ENCODE data around the gene SUN2.

Gene SUN2

DNA sequence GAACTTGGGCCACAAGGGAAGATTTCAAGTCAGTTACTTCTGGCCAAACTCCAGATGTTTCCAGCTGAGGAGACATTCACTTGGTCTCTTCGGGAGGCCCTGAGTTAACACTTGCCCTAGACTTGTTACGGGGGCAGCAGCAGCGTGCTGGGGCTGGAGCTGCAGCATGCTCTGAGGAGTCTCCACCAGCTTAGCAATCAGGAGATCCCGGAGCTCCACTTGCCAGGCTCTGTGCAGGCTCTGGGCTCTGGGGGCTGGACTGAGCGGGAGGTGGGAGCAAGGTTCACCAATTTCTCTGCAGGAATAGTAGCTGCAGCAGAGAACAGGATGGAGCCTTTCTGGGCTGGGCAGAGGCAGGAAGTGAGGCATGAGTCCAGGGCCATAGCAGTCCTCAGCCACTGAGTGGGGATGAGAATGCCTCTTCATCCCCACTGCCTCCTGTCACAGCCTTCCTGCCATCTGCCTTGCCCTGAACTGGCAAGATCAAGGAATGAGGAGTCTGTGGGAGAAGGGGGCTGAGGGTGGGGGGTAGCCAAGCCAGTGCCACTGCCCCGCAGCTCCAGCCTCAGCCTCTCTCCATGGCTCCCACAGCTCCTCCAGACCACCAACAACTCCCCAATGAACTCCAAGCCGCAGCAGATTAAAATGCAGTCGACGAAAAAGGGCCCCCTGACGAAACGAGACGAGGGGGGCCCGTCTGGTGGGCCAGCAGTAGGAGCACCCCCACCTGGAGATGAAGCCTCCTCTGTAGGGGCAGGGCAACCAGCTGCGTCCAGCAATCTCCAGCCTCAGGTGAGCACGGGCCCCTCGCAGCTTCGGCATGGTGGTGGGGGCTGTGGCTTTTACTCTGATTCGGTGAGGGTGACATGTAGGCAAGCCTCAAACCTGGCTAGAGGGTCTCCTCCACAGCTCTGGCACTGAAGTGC is 26.7 kb downstream of the SUN2 start:
- no peaks in the 10 kb centered on the region for H4K20me1 ChIP-seq (ENCODE audit: insufficient read depth)
- H3K27ac ChIP-seq = no peak overlapping the region
- H2AFZ ChIP-seq (ENCODE audit: low read depth) = no peak overlapping the region
- peaks cover 8% of the 10 kb centered on the region; the same call in 1 of the 2 replicates for H3K36me3 ChIP-seq (ENCODE audit: insufficient read depth)
- H3K4me2 ChIP-seq = no peak overlapping the region
- H3K79me2 ChIP-seq (ENCODE audit: insufficient read depth, low read depth) = no peaks in the 10 kb centered on the region
- no peak overlapping the region for H3K9ac ChIP-seq
- H3K4me3 ChIP-seq (IDR thresholded peaks at IDR 0.05; ENCODE audit: insufficient read depth, low read depth, low read length) = no peak overlapping the region
- H3K27me3 ChIP-seq (ENCODE audit: insufficient read depth, low read depth) = no peaks in the 10 kb centered on the region
- TF ChIP-seq, protein P1, sequence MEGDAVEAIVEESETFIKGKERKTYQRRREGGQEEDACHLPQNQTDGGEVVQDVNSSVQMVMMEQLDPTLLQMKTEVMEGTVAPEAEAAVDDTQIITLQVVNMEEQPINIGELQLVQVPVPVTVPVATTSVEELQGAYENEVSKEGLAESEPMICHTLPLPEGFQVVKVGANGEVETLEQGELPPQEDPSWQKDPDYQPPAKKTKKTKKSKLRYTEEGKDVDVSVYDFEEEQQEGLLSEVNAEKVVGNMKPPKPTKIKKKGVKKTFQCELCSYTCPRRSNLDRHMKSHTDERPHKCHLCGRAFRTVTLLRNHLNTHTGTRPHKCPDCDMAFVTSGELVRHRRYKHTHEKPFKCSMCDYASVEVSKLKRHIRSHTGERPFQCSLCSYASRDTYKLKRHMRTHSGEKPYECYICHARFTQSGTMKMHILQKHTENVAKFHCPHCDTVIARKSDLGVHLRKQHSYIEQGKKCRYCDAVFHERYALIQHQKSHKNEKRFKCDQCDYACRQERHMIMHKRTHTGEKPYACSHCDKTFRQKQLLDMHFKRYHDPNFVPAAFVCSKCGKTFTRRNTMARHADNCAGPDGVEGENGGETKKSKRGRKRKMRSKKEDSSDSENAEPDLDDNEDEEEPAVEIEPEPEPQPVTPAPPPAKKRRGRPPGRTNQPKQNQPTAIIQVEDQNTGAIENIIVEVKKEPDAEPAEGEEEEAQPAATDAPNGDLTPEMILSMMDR (conservative IDR thresholded peaks at IDR 0.05; ENCODE audit: low read depth, low read length) = no peak
- H3K4me1 ChIP-seq (ENCODE audit: low read depth, poor library complexity, severe bottlenecking) = no peaks in the 10 kb centered on the region

DNA sequence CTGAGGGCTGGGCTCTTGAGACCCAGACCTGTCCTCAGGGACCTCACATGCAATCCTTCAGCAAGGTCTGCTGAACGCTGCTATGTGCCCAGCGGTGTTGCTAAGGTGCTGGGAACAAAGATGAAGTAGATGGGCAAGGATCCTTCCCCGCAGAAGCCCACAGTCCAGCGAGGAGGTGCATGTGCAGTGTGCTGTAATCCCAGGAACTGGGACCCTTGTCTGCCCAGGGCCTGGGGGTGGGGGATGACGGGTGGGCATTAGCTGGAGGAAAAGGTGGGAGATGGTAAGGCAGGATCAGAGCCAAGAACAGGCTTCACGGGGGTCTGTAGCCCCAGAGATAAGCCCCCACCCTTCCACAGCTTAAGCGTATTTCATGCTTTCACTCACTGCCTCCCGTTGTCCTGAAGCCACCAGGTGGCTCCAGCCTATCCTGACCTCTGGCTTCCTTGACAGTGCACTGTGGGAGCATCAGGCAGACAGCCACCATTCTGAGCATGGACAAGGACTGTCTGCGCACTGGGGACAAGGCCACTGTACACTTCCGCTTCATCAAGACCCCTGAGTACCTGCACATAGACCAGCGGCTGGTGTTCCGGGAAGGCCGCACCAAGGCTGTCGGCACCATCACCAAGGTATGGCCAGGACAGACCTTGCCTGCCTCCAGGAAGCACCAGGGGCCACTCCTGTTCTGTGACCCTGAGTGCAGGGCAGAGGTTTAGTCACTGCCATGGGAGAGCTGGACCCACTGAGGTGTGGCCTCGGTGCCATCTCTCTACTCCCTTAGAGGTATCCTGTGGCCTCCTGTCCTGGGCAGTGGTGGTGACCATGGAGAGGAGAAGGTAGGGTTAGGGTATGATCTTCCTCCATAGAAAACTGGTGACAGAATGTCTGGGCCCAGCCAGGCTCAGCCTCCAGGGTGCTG is 28.0 kb downstream of the SUN2 start:
- H3K27ac ChIP-seq = no peak overlapping the region
- no peak overlapping the region for H2AFZ ChIP-seq (ENCODE audit: low read depth)
- no peaks in the 10 kb centered on the region for H4K20me1 ChIP-seq (ENCODE audit: insufficient read depth)
- H3K27me3 ChIP-seq (ENCODE audit: insufficient read depth, low read depth) = no peaks in the 10 kb centered on the region
- no peaks in the 10 kb centered on the region for H3K4me1 ChIP-seq (ENCODE audit: low read depth, poor library complexity, severe bottlenecking)
- H3K9ac ChIP-seq = no peak overlapping the region
- no peak overlapping the region for H3K4me3 ChIP-seq (IDR thresholded peaks at IDR 0.05; ENCODE audit: insufficient read depth, low read depth, low read length)
- no peaks in the 10 kb centered on the region for H3K79me2 ChIP-seq (ENCODE audit: insufficient read depth, low read depth)
- peaks cover 10% of the 10 kb centered on the region; the same call in 1 of the 2 replicates for H3K36me3 ChIP-seq (ENCODE audit: insufficient read depth)
- no peak overlapping the region for H3K4me2 ChIP-seq
- TF ChIP-seq, protein P1 (conservative IDR thresholded peaks at IDR 0.05; ENCODE audit: low read depth, low read length) = no peak

DNA sequence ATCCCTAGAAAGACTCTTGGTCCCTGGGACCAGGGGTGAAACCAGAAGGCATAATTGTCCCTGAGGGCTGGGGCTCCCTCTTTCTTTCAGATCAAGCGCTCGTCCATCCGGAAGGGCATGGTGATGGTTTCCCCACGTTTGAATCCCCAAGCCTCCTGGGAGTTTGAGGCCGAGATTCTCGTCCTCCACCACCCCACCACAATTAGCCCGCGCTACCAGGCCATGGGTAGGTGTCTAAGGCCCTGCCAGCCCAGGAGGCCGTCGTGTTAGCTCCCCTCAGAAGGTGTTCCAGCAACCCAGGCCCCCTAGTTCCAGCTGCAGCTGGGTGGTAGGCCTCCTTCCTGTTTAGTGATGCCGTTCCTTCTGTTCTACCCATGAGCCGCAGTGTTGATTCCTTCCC is 28.7 kb downstream of the SUN2 start:
- Histone ChIP-seq H3K79me2 (ENCODE audit: insufficient read depth, low read depth) (no peaks in the 10 kb centered on the region), H2AFZ (ENCODE audit: low read depth) (no peak overlapping the region), H3K4me2 (no peak overlapping the region), H3K27ac (no peak overlapping the region), H3K9ac (no peak overlapping the region), H3K4me1 (ENCODE audit: low read depth, poor library complexity, severe bottlenecking) (no peaks in the 10 kb centered on the region), H3K36me3 (ENCODE audit: insufficient read depth) (peaks cover 10% of the 10 kb centered on the region; the same call in 1 of the 2 replicates), H3K27me3 (ENCODE audit: insufficient read depth, low read depth) (no peaks in the 10 kb centered on the region), H3K4me3 (IDR thresholded peaks at IDR 0.05; ENCODE audit: insufficient read depth, low read depth, low read length) (no peak overlapping the region), H4K20me1 (ENCODE audit: insufficient read depth) (no peaks in the 10 kb centered on the region)
- TF ChIP-seq, protein P1 (conservative IDR thresholded peaks at IDR 0.05; ENCODE audit: low read depth, low read length) = no peak

DNA sequence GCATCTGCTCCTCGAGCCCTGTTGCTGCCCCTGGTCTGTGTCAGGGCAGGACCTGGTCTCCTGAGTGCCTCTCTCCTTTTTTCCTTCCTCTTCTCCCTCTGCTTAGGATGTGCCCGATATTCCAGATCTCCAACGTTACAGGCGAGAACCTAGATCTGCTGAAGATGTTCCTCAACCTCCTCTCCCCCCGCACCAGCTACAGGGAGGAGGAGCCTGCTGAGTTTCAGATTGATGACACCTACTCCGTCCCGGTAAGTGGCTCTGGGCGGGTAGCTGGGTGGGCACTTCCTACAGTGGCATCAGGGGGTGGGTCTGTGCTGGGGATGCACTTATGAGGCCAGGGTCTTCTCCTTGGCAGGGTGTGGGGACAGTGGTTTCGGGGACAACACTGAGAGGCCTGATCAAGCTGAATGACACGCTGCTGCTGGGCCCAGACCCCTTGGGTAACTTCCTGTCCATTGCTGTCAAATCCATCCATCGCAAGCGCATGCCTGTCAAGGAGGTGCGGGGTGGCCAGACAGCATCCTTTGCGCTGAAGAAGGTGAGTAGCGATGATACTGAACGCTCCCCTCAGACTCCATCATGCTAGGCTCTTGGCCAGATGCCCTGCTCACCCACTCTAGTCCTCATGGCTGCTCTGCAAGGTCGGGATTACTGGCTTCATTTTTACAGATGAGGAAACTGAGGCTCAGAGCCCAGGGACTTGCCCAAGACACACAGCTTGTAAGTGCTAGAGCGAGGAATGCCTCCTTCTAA is 29.7 kb downstream of the SUN2 start:
- Histone ChIP-seq H3K79me2 (ENCODE audit: insufficient read depth, low read depth) (no peaks in the 10 kb centered on the region), H3K27ac (no peak overlapping the region), H3K4me3 (IDR thresholded peaks at IDR 0.05; ENCODE audit: insufficient read depth, low read depth, low read length) (no peak overlapping the region), H3K27me3 (ENCODE audit: insufficient read depth, low read depth) (no peaks in the 10 kb centered on the region), H3K4me2 (no peak overlapping the region), H3K36me3 (ENCODE audit: insufficient read depth) (peaks cover 10% of the 10 kb centered on the region; the same call in 1 of the 2 replicates), H3K4me1 (ENCODE audit: low read depth, poor library complexity, severe bottlenecking) (no peaks in the 10 kb centered on the region), H3K9ac (no peak overlapping the region), H4K20me1 (ENCODE audit: insufficient read depth) (no peaks in the 10 kb centered on the region), H2AFZ (ENCODE audit: low read depth) (no peak overlapping the region)
- TF ChIP-seq, protein P1 (conservative IDR thresholded peaks at IDR 0.05; ENCODE audit: low read depth, low read length) = no peak
